ENCODE measurements around the gene EIF4G1.

EIF4G1 gene

GRCh38 chr3:184373422-184373821 lies 59.0 kb downstream of the EIF4G1 start:
- H3K79me2 ChIP-seq (ENCODE audit: control insufficient read depth, low read length), result no peaks in the 10 kb centered on the region
- H4K20me1 ChIP-seq (ENCODE audit: control insufficient read depth, insufficient read depth, low read depth, low read length), result no peaks in the 10 kb centered on the region
- H3K27me3 ChIP-seq (ENCODE audit: control insufficient read depth, low read length), result peaks cover 22% of the 10 kb centered on the region
- peaks cover 13% of the 10 kb centered on the region for H3K36me3 ChIP-seq (ENCODE audit: control insufficient read depth, low read length)
- H3K9me2 ChIP-seq (replicated peaks; ENCODE audit: control insufficient read depth, low read length), result no peaks in the 10 kb centered on the region
- TF ChIP-seq, protein P1, sequence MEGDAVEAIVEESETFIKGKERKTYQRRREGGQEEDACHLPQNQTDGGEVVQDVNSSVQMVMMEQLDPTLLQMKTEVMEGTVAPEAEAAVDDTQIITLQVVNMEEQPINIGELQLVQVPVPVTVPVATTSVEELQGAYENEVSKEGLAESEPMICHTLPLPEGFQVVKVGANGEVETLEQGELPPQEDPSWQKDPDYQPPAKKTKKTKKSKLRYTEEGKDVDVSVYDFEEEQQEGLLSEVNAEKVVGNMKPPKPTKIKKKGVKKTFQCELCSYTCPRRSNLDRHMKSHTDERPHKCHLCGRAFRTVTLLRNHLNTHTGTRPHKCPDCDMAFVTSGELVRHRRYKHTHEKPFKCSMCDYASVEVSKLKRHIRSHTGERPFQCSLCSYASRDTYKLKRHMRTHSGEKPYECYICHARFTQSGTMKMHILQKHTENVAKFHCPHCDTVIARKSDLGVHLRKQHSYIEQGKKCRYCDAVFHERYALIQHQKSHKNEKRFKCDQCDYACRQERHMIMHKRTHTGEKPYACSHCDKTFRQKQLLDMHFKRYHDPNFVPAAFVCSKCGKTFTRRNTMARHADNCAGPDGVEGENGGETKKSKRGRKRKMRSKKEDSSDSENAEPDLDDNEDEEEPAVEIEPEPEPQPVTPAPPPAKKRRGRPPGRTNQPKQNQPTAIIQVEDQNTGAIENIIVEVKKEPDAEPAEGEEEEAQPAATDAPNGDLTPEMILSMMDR (IDR thresholded peaks at IDR 0.05; ENCODE audit: low read depth, low read length, poor library complexity, severe bottlenecking), result no peak
- no peak for TF ChIP-seq EZH2phosphoT487 (IDR thresholded peaks at IDR 0.05; ENCODE audit: borderline replicate concordance, low read length)
- peaks cover 6% of the 10 kb centered on the region; the same call in 1 of the 2 replicates for H3K4me1 ChIP-seq (ENCODE audit: control insufficient read depth, low read length)
- H3K9me3 ChIP-seq (ENCODE audit: control insufficient read depth, insufficient read depth, low read length), result no peaks in the 10 kb centered on the region
- no peak overlapping the region for H3K27ac ChIP-seq (ENCODE audit: low read depth, low read length)
- H3K4me2 ChIP-seq (ENCODE audit: low read length), result no peak overlapping the region
- no peak overlapping the region for H3K4me3 ChIP-seq (ENCODE audit: low read length)
- peaks cover 11% of the 10 kb centered on the region; the same call in 1 of the 2 replicates for H3F3A ChIP-seq (ENCODE audit: control insufficient read depth, insufficient read depth)

DNA sequence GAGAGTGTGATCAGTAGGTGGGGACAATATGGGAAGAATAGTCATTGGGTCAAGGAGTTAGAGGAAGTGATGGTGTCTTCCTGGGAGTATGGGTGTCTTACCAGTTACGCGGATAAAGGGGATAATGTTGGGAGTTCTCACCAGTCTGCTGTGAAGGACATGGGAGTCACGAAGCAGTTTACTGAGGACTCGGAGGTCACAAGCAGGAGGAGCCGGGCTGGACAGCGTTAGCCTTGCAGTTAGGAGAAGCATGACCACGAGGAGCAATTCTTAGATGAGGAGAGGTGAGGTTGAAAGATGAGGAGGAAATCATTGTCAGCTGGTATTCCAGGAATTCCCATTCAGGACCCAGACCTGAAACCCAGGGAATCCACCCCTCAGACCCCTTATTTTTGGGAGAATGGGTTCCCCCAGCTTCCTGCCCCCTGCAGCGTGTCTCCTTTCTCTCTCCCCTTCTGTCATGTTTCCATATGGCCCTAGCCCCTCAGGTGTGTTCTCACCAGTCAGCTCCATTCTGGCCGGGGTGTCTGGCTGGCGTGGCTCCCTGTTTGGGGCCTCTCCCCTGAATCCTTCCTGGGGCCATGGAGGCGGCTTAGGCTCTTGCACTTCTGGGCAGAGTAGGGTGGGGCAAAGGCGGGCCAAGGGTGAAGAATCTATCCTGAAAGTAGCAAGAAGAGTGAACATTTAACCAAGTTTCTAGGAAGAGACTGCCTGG lies 61.5 kb downstream of the EIF4G1 start:
- Histone ChIP-seq H3K27me3 (ENCODE audit: control insufficient read depth, low read length) (peaks cover 37% of the 10 kb centered on the region), H3K4me1 (ENCODE audit: control insufficient read depth, low read length) (peaks cover 6% of the 10 kb centered on the region; the same call in 1 of the 2 replicates), H3K9me2 (replicated peaks; ENCODE audit: control insufficient read depth, low read length) (no peaks in the 10 kb centered on the region), H4K20me1 (ENCODE audit: control insufficient read depth, insufficient read depth, low read depth, low read length) (no peaks in the 10 kb centered on the region), H3K36me3 (ENCODE audit: control insufficient read depth, low read length) (no peaks in the 10 kb centered on the region), H3K4me2 (ENCODE audit: low read length) (no peak overlapping the region), H3K9me3 (ENCODE audit: control insufficient read depth, insufficient read depth, low read length) (no peaks in the 10 kb centered on the region), H3F3A (ENCODE audit: control insufficient read depth, insufficient read depth) (0 out of 2 replicates have a peak, but pooled peaks cover 7% of the 10 kb centered on the region), H3K4me3 (ENCODE audit: low read length) (no peak overlapping the region), H3K27ac (ENCODE audit: low read depth, low read length) (no peak overlapping the region), H3K79me2 (ENCODE audit: control insufficient read depth, low read length) (no peaks in the 10 kb centered on the region)
- no peak for TF ChIP-seq EZH2phosphoT487 (IDR thresholded peaks at IDR 0.05; ENCODE audit: borderline replicate concordance, low read length)
- TF ChIP-seq, protein P1 (IDR thresholded peaks at IDR 0.05; ENCODE audit: low read depth, low read length, poor library complexity, severe bottlenecking), result no peak

DNA sequence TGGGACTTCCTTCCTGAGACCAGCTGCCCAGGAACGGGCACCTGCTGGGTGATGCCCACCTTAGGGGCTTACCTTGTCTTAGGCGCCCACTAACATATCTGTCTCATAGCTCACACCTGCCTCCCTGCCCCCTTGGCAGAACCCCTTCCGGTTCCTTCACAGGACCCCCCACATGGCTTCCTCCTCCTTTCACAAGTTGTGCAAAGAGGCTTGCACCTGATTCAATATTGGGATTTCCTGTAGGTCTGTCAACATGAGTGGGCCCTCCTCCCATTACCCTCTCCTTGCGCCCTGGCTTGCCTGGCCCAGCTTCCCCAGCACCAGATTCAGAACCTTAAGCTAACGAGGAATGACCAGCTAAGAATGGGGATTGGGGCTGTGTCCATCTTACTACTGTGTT lies 63.0 kb downstream of the EIF4G1 start:
- no peak for TF ChIP-seq EZH2phosphoT487 (IDR thresholded peaks at IDR 0.05; ENCODE audit: borderline replicate concordance, low read length)
- TF ChIP-seq, protein P1 (IDR thresholded peaks at IDR 0.05; ENCODE audit: low read depth, low read length, poor library complexity, severe bottlenecking), result no peak
- Histone ChIP-seq H3K4me1 (ENCODE audit: control insufficient read depth, low read length) (peaks cover 6% of the 10 kb centered on the region; the same call in 1 of the 2 replicates), H3K79me2 (ENCODE audit: control insufficient read depth, low read length) (no peaks in the 10 kb centered on the region), H3K9me2 (replicated peaks; ENCODE audit: control insufficient read depth, low read length) (no peaks in the 10 kb centered on the region), H3K9me3 (ENCODE audit: control insufficient read depth, insufficient read depth, low read length) (no peaks in the 10 kb centered on the region), H3K4me2 (ENCODE audit: low read length) (no peak overlapping the region), H3K27me3 (ENCODE audit: control insufficient read depth, low read length) (peaks cover 50% of the 10 kb centered on the region), H3K27ac (ENCODE audit: low read depth, low read length) (no peak overlapping the region), H3F3A (ENCODE audit: control insufficient read depth, insufficient read depth) (no peaks in the 10 kb centered on the region), H4K20me1 (ENCODE audit: control insufficient read depth, insufficient read depth, low read depth, low read length) (no peaks in the 10 kb centered on the region), H3K36me3 (ENCODE audit: control insufficient read depth, low read length) (no peaks in the 10 kb centered on the region), H3K4me3 (ENCODE audit: low read length) (no peak overlapping the region)
